Caco-2 (cell line): ENCODE results near the gene RPP25. TPM values are rescaled to one million over a fixed set of nuclear protein-coding genes. Genes with fewer than 3 reads are reported as not detected.
A peak's percentile ranks its signal among the peaks of the same experiment; 100 is the strongest.

Experiments used
- Bru-seq: library from RNA; stranded (reverse); fragments of 400-500 nt; gene quantifications from one replicate; lab custom pipeline; 2021; lab: Mats Ljungman, UMichigan
- BruChase-seq, 2 experiments: library from RNA; stranded (reverse); fragments of 400-500 nt; gene quantifications; one replicate each; lab custom pipeline; 2021; lab: Mats Ljungman, UMichigan
- BruUV-seq: library from RNA; stranded (reverse); fragments of 400-500 nt; replicated peaks from 2 replicates; lab custom pipeline; 2021; lab: Mats Ljungman, UMichigan
- CTCF ChIA-PET: fragments of 300-600 bp; sonication (Branson Sonifier 250); formaldehyde crosslinking; loops from one replicate; lab custom pipeline; 2022; ENCODE audit warnings: antibody characterized with exemption; lab: Charles Lee
- POLR2A ChIA-PET: fragments of 300-600 bp; sonication (Branson Sonifier 250); formaldehyde crosslinking; loops from one replicate; lab custom pipeline; 2022; ENCODE audit warnings: antibody characterized with exemption; lab: Charles Lee
- DNase-seq, 2 experiments: peaks; one replicate each; pipeline versions ENCODE4 v3.0.0 to v3.0.0-alpha.2; 2020 to 2022
- H3K27me3 ChIP-seq: replicated peaks from 2 replicates; pipeline ENCODE4 v1.6.0; 2011; ENCODE audit warnings: low read length; ENCODE audit not compliant: control insufficient read depth, insufficient read depth
- H3K36me3 ChIP-seq: 2 replicates; pipeline ENCODE4 v1.5.1; 2011; ENCODE audit warnings: low read length; ENCODE audit not compliant: control insufficient read depth, insufficient read depth
- H3K4me1 ChIP-seq: fragments of 250-450 bp; sonication (Bioruptor Pico); 2 replicates; pipeline ENCODE4 v1.5.1; 2020; ENCODE audit warnings: mild to moderate bottlenecking
- H3K4me3 ChIP-seq: 2 replicates; pipeline ENCODE4 v1.5.1; 2011; ENCODE audit warnings: low read depth, mild to moderate bottlenecking, control low read depth, low read length
- H3K9me3 ChIP-seq: fragments of 250-450 bp; sonication (Bioruptor Pico); 2 replicates; pipeline ENCODE4 v1.5.1; 2020; ENCODE audit warnings: mild to moderate bottlenecking, moderate library complexity
- H3K27ac Mint-ChIP-seq: one replicate; pipeline ENCODE4 v1.8.0; 2022; ENCODE audit warnings: mixed read lengths; ENCODE audit not compliant: unreplicated experiment
- H3K27me3 Mint-ChIP-seq: one replicate; pipeline ENCODE4 v1.8.0; 2022; ENCODE audit warnings: mixed read lengths; ENCODE audit not compliant: insufficient read depth, unreplicated experiment
- H3K36me3 Mint-ChIP-seq: one replicate; pipeline ENCODE4 v1.8.0; 2022; ENCODE audit warnings: mild to moderate bottlenecking, mixed read lengths; ENCODE audit not compliant: insufficient read depth, unreplicated experiment
- H3K4me1 Mint-ChIP-seq: one replicate; pipeline ENCODE4 v1.8.0; 2022; ENCODE audit warnings: low read depth, mixed read lengths; ENCODE audit not compliant: unreplicated experiment
- H3K4me3 Mint-ChIP-seq: one replicate; pipeline ENCODE4 v1.8.0; 2022; ENCODE audit warnings: mild to moderate bottlenecking, moderate library complexity, mixed read lengths; ENCODE audit not compliant: unreplicated experiment
- H3K9me3 Mint-ChIP-seq: one replicate; pipeline ENCODE4 v1.8.0; 2022; ENCODE audit warnings: mixed read lengths; ENCODE audit not compliant: unreplicated experiment
- intact Hi-C: fragments of 100-400 bp; cut with micrococcal nuclease; formaldehyde crosslinking; loops from one replicate; pipeline ENCODE4 v1.10.0; 2022; ENCODE audit not compliant: unreplicated experiment
- long read RNA-seq: library from polyadenylated mRNA; stranded (forward); transcript quantifications from one replicate; pipeline ENCODE4 v2.0.0, GENCODE V29; 2022
- total RNA-seq: library from RNA; stranded (reverse); gene quantifications from 2 replicates; pipeline ENCODE4 v1.2.3, GENCODE V29; 2022
- TF ChIP-seq, protein P1 (sequence below), 2 experiments: fragments of 200-600 bp in 1 of 2; IDR thresholded peaks; 1 replicate in 1 of 2; 2 replicates in 1 of 2; pipeline versions ENCODE4 v1.5.1 to v1.8.0; 2011 to 2022; ENCODE audit warnings: antibody characterized with exemption in 1 of 2, control low read depth in 1 of 2, inconsistent platforms in 1 of 2, low read depth in 1 of 2, low read length in 1 of 2, mild to moderate bottlenecking in 1 of 2, moderate library complexity in 1 of 2; ENCODE audit not compliant: insufficient read depth in 1 of 2, severe bottlenecking in 1 of 2, unreplicated experiment in 1 of 2

RPP25 gene, protein sequence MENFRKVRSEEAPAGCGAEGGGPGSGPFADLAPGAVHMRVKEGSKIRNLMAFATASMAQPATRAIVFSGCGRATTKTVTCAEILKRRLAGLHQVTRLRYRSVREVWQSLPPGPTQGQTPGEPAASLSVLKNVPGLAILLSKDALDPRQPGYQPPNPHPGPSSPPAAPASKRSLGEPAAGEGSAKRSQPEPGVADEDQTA
- 30.1 and 35.3 TPM in 2 replicates for total RNA-seq
- percentile 81 among the genes with signal in this experiment for Bru-seq, nascent RNA
- BruChase-seq, experiment 1, labeled RNA remaining after a 2-hour chase: percentile 92 among the genes with signal in this experiment
- BruChase-seq, experiment 2, labeled RNA remaining after a 6-hour chase: percentile 78 among the genes with signal in this experiment
- long read RNA-seq, transcript RPP25-201 (1 exons, 3,049 nt): major isoform, 169 of 169 reads
- long read RNA-seq, partial matches to known transcripts: 0 of 169 reads
- long read RNA-seq, other reads (novel, unspliced or antisense): 0 of 169 reads

DNA sequence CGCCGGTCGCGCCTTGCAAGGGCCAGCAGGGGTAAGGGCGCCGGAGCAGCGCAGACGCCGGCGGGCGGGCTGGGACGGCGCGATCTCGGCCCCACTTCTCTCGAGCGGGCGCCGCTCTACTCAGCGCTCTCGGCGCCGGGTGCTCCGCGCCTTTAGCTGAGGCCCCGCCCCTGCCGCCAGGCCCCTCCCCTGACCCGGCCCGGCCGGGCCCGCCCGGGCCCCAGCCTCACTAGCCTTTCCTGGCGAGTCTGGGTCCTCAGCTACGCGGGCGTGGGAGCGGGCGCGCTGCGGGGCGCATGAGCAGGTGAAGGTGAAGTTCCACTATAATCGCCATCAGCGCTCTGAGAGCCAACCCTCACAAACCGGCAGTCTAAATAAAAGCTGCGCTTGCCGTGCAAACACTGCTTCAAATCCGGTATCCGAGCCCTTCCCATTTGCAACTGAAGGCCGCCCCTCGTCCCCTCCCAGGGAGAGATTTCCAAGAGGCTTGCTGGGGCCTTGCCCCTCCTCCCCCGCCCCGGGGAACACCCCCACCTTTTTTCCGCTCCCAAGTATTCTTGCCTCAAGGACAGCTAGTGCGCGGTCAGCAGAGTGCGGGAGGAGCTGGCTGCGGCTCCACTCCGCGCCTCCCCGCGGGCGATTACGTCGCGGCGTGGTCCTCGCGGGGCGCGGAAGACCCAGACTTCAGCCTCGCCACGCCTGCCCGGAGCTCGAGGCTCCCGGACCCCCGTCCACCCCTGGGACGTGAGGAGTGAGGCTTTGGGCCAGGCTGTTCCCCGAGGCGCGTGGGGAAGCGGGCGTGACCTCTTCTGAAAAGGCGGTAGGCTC lies at the start of gene RPP25:
TSS of gene RPP25 (minus strand) at position 125 of the 828 bp plus-strand sequence. CDS start 189 bp downstream, outside the sequence.
- Histone ChIP-seq H3K4me1 (peaks cover 14% of the 10 kb centered on the region), H3K27me3 (no peaks in the 10 kb centered on the region)
- TSS peak; percentile 87 for BruUV-seq

DNA sequence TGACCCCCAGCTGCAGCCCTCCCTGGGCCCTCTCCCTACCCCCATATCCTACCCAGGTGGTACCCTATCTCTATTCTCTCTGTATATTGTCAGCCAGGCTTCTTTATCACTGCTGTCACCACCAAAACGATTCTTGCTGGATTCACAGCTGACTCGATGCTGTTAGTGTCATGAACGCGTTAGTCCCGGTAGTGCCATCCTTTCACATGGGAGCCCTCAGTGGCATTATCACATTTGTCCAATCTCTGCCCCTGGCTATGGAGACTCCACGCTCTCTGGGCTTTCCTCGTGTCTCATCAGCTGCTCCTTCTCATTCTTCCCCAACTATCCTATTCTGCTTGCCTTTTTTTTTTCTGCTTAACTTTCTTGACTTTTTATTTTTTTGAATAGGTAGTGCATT lies 45.8 kb upstream of the RPP25 start:
- CTCF ChIA-PET: interaction anchor here (0.7 kb wide), 1 partner anchor 58 kb away, joined by 5 read pairs; no protein-coding TSS in a partner anchor

More for the DNA sequence above, at the start of gene RPP25:
- intact Hi-C loops: loop anchor here (1.0 to 5.0 kb wide), 2 partner anchors 31 to 245 kb away; partner anchors contain the start of gene C15orf39
- Mint-ChIP-seq H3K4me3 (peak within 1 kb of the TSS; percentile 87), H3K27me3 (no peaks in the 10 kb centered on the region), H3K27ac (peak within 1 kb of the TSS; percentile 70), H3K36me3 (peaks cover 18% of the 10 kb centered on the region), H3K9me3 (no peaks in the 10 kb centered on the region), H3K4me1 (no peaks in the 10 kb centered on the region)
- TF ChIP-seq, protein P1, sequence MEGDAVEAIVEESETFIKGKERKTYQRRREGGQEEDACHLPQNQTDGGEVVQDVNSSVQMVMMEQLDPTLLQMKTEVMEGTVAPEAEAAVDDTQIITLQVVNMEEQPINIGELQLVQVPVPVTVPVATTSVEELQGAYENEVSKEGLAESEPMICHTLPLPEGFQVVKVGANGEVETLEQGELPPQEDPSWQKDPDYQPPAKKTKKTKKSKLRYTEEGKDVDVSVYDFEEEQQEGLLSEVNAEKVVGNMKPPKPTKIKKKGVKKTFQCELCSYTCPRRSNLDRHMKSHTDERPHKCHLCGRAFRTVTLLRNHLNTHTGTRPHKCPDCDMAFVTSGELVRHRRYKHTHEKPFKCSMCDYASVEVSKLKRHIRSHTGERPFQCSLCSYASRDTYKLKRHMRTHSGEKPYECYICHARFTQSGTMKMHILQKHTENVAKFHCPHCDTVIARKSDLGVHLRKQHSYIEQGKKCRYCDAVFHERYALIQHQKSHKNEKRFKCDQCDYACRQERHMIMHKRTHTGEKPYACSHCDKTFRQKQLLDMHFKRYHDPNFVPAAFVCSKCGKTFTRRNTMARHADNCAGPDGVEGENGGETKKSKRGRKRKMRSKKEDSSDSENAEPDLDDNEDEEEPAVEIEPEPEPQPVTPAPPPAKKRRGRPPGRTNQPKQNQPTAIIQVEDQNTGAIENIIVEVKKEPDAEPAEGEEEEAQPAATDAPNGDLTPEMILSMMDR (IDR thresholded peaks at IDR 0.05; ENCODE audit: insufficient read depth in 1 of 2, low read depth in 1 of 2, low read length in 1 of 2, severe bottlenecking in 1 of 2, unreplicated experiment in 1 of 2): no peak
- Histone ChIP-seq H3K4me3 (peak within 1 kb of the TSS; percentile 56), H3K9me3 (no peaks in the 10 kb centered on the region), H3K36me3 (no peaks in the 10 kb centered on the region)
- CTCF ChIA-PET: interaction anchor here (0.6 to 2.5 kb wide), 9 partner anchors 19 to 691 kb away, joined by 3 to 11 read pairs (median 4); partner anchors contain the start of genes COX5A, FAM219B, PPCDC and SNX33
- DNase-seq: peak; percentile 88
- POLR2A ChIA-PET: interaction anchor here (0.5 to 1.6 kb wide), 16 partner anchors 19 to 504 kb away, joined by 3 to 12 read pairs (median 4); partner anchors contain the start of genes COX5A, FAM219B, MAN2C1 and SCAMP5

More for the DNA sequence above, 45.8 kb upstream of the RPP25 start:
- BruUV-seq: no TSS peak
- Histone ChIP-seq H3K4me3 (no peak overlapping the region), H3K9me3 (no peaks in the 10 kb centered on the region), H3K27me3 (no peaks in the 10 kb centered on the region), H3K36me3 (no peaks in the 10 kb centered on the region), H3K4me1 (no peaks in the 10 kb centered on the region)
- POLR2A ChIA-PET: no interaction called here
- H3K4me3 Mint-ChIP-seq: no peak overlapping the region
- TF ChIP-seq, protein P1 (IDR thresholded peaks at IDR 0.05; ENCODE audit: insufficient read depth in 1 of 2, low read depth in 1 of 2, low read length in 1 of 2, severe bottlenecking in 1 of 2, unreplicated experiment in 1 of 2): no peak
- H3K4me1 Mint-ChIP-seq: no peaks in the 10 kb centered on the region
- H3K36me3 Mint-ChIP-seq: no peaks in the 10 kb centered on the region
- DNase-seq: no peak
- intact Hi-C loops: no loop called here
- H3K27ac Mint-ChIP-seq: no peak overlapping the region
- H3K9me3 Mint-ChIP-seq: no peaks in the 10 kb centered on the region
- H3K27me3 Mint-ChIP-seq: no peaks in the 10 kb centered on the region
